Pulmonary artery endothelial cell (primary cell): ENCODE measurements around the gene KCNK17. TPM values are rescaled to one million over a fixed set of nuclear protein-coding genes. Genes with fewer than 3 reads are reported as not detected.
"Not testable (repeated sequence)": the region's sequence is repeated elsewhere in the genome, so short reads cannot be mapped to it uniquely, and the experiment has no call there.

Experiments used
- DNase-seq: peaks from one replicate; pipeline ENCODE4 v3.0.0-alpha.2; 2011; ENCODE audit warnings: low read depth, low spot score
- total RNA-seq: library from RNA; depleted of rRNA; stranded (reverse); fragments of >200 nt; gene quantifications from 2 replicates; pipeline ENCODE4 v1.2.3, GENCODE V29; 2014

The KCNK17 gene
- total RNA-seq, 1 donor from 2014 or later, result not detected

- peak; percentile 10 for DNase-seq
Observed at GRCh38 chr6:39302669-39303424, 11.4 kb downstream of the KCNK17 start.

GRCh38 chr6:39302011-39302410 lies 12.2 kb downstream of the KCNK17 start:
- no peak for DNase-seq

- DNase-seq, result no peak
Observed at GRCh38 chr6:39301606-39302005, 12.6 kb downstream of the KCNK17 start.

- no peak for DNase-seq
Observed at GRCh38 chr6:39300739-39301138, 13.5 kb downstream of the KCNK17 start.

GRCh38 chr6:39298061-39298460 lies 16.2 kb downstream of the KCNK17 start:
- no peak for DNase-seq

- DNase-seq, result no peak
Observed at GRCh38 chr6:39296745-39297640, 17.2 kb downstream of the KCNK17 start.

- no peak for DNase-seq
Observed at GRCh38 chr6:39295611-39296011, 18.6 kb downstream of the KCNK17 start.

GRCh38 chr6:39294899-39295298 lies 19.3 kb downstream of the KCNK17 start:
- DNase-seq, result no peak

GRCh38 chr6:39294133-39294532 lies 20.1 kb downstream of the KCNK17 start:
- DNase-seq, result no peak

- DNase-seq, result no peak
Observed at GRCh38 chr6:39292637-39293036, 21.6 kb downstream of the KCNK17 start.

- no peak for DNase-seq
Observed at GRCh38 chr6:39289490-39289889, 24.7 kb downstream of the KCNK17 start.

- DNase-seq, result no peak
Observed at GRCh38 chr6:39287601-39288000, 26.6 kb downstream of the KCNK17 start.

- not testable (repeated sequence) for DNase-seq
Observed at GRCh38 chr6:39286596-39286995, 27.6 kb downstream of the KCNK17 start.

- DNase-seq, result no peak
Observed at GRCh38 chr6:39282774-39283173, 31.4 kb downstream of the KCNK17 start.

- no peak for DNase-seq
Observed at GRCh38 chr6:39281312-39281980, 32.8 kb downstream of the KCNK17 start.

- DNase-seq, result no peak
Observed at GRCh38 chr6:39280247-39280731, 33.9 kb downstream of the KCNK17 start.

GRCh38 chr6:39279539-39279938 lies 34.7 kb downstream of the KCNK17 start:
- no peak for DNase-seq

- no peak for DNase-seq
Observed at GRCh38 chr6:39276379-39276995, 37.7 kb downstream of the KCNK17 start.

- DNase-seq, result no peak
Observed at GRCh38 chr6:39274903-39275302, 39.3 kb downstream of the KCNK17 start.

- no peak for DNase-seq
Observed at GRCh38 chr6:39274471-39274870, 39.7 kb downstream of the KCNK17 start.

- DNase-seq, result no peak
Observed at GRCh38 chr6:39273406-39273821, 40.8 kb downstream of the KCNK17 start.
